GM18498 (cell line): ENCODE data around the gene UNC93A.

Experiments
- ATAC-seq: cut with Tn5 transposase; IDR thresholded peaks from one replicate; pipeline ENCODE4 v1.9.1; 2021; ENCODE audit warnings: mild to moderate bottlenecking, moderate library complexity; ENCODE audit not compliant: unreplicated experiment

UNC93A gene

GRCh38 chr6:167292301-167293087, 1.4 kb downstream of the UNC93A start:
- ATAC-seq: no peak

DNA sequence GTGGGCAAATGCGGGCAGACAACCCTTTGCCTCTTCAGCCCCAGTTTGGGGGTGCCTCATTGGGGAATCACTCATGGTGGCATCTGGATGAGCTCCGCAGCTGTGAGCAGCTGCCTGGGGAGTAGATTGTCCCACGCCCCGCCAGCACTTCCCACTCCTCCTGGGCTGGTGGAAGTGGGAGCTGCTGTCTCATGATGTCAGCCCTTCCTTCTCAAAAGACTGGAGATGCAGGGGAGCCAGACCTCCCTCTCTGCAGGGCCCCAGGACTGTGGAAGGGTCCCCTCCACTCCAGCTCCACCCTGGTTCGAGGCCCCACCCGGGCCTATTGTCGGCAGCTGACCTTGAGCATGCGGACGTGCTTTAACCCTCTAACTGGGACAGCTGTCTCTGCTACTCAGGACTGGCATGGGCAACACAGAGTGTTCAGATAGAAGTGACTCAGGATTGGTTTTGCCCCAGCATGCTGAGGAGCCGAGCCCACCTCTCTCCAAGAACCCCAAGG, 2.0 kb downstream of the UNC93A start:
- no peak for ATAC-seq

GRCh38 chr6:167293590-167294091, 2.5 kb downstream of the UNC93A start:
- ATAC-seq: no peak

DNA sequence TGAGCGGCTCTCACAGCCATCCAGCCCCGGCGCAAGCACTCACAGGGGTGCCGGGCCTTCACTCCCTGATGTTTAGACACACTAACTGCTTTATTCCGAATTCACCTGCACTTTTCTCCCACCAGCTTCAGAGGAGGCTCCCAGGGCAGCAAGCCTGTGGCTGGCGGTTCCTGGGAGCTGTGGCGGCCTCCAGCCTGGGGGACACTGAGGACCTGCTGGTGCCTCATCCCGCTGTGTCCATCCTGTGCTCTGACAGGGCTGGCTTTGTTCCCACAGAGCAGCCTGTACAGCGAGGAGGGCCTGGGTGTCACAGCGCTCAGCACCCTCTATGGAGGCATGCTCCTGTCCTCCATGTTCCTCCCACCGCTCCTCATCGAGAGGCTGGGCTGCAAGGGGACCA, 3.1 kb downstream of the UNC93A start:
- no peak for ATAC-seq

GRCh38 chr6:167294651-167295494, 3.8 kb downstream of the UNC93A start:
- ATAC-seq: no peak

DNA sequence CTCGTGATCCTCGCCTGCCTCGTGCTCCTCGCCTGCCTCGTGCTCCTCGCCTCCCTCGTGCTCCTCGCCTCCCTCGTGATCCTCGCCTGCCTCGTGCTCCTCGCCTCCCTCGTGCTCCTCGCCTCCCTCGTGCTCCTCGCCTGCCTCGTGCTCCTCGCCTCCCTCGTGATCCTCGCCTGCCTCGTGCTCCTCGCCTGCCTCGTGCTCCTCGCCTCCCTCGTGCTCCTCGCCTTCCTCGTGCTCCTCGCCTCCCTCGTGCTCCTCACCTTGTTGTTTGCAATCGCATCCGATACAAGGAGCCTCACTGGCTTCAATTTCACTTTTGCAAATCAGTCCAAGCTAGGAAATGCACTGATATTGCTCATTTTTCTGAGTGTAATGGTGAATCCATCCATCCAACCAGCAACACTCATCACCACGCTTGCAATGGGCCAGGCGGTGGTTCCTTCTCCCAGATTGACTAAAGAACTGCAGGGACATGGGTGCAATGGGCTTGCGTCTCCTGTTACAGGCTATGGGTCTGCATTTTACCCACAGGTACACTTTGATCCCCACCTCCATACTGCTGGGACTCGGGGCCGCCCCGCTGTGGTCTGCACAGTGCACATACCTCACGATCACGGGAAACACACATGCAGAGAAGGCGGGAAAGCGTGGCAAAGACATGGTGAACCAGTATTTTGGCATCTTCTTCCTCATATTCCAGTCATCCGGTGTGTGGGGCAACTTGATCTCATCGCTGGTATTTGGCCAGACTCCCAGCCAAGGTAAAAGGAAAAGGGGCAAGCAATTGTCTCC, 4.6 kb downstream of the UNC93A start:
- ATAC-seq: no peak

- ATAC-seq: no peak
These were observed 5.2 kb downstream of the UNC93A start for GRCh38 chr6:167296293-167296690.

GRCh38 chr6:167296902-167297301, 5.8 kb downstream of the UNC93A start:
- ATAC-seq: no peak

DNA sequence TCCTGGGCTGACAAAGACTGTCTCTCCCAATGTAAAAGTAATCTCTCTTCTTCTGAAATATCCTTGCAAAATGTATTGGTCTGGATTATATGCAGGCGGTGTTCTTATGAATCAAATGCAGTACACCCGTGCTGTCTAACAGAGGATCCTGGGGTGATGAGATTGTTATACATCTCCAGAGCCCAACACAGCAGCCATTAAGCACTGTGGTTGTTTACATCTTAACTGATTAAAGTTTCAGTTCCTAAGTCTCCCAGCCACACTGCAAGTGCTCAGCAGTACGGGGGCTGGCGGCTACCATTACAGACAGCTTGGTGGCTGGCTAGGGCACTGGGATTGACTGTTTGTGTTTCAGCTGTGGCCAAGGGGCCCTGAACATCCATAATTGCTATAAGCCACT, 7.0 kb downstream of the UNC93A start:
- no peak for ATAC-seq

- no peak for ATAC-seq
These were observed 8.7 kb downstream of the UNC93A start for GRCh38 chr6:167299641-167300308.

DNA sequence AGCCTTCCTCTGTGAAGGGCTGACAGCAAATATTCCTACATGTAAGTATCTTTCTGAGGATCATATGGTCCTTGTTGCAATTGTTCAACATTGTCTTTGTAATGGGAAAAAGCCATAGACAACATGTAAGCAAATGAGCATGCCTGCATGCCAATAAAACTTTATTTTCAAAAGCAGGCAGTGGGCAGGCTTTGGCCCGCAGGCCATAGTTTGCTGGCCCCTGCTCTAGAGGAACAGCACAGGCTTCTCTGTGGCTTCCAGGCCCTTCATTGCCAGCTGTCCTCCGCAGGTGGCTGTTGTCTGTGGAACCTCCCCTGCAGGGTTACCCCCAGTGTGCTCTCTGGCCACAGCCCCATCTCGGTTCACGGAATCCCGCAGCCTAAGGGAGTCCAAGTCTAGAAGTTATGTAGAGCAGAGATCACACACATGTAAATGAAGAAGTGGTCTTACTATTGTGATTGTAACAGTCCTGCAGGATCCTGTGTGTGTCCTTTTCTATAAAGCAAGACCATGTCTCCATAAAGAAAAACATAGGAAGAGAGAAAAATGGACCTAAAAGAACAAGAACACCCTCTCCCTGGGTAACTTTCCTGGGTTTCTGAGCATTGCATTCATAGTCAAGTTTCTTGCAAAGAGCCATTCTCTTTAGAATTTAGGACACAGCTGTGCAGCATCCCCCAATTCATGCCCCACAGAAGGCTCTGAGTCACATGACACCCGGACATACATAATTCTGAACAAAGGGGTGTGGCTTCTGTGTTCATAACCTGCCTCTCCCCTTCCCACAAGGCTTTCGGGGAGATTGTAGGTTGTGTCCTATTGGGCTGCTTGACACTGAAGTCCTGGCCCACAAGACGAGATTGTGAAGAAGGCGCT, 10.0 kb downstream of the UNC93A start:
- ATAC-seq: no peak

DNA sequence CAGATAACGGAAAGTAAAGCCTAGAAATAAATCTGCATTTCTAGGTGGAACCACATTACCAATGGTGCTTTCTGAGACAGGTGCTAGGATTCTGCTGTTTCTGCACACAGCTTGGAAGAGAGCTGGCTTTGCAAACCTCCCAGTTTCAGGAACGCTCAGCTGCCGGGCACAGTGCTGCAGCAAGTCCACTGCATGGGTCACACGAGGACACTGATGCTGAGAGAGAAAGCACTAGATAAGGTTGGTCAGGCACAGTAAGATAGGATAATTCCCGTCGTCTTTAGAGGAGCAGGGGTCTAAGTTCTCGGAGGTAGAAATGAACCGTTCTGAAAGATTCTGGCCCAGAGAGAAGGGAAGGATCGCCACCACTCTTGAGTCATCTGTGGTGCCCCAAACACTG, 11.0 kb downstream of the UNC93A start:
- no peak for ATAC-seq

DNA sequence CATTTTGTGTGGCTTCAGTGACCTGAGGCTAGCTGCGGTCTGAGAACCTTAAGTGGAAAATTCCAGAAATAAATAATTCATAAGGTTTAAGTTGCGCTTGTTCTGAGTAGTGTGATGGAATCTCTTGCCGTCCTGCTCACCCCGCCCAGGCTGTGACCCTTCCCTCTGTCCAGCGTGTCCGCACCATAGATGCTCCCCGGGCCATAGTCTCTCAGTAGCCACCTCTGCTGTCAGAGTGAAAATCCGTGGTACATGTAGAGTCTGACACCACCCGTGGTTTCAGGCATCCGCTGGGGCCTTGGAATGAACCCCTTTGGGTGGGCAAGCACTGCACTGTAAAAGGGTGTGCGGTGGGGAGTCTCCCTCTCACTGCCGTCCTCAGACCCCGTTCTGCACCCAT, 11.7 kb downstream of the UNC93A start:
- ATAC-seq: no peak

DNA sequence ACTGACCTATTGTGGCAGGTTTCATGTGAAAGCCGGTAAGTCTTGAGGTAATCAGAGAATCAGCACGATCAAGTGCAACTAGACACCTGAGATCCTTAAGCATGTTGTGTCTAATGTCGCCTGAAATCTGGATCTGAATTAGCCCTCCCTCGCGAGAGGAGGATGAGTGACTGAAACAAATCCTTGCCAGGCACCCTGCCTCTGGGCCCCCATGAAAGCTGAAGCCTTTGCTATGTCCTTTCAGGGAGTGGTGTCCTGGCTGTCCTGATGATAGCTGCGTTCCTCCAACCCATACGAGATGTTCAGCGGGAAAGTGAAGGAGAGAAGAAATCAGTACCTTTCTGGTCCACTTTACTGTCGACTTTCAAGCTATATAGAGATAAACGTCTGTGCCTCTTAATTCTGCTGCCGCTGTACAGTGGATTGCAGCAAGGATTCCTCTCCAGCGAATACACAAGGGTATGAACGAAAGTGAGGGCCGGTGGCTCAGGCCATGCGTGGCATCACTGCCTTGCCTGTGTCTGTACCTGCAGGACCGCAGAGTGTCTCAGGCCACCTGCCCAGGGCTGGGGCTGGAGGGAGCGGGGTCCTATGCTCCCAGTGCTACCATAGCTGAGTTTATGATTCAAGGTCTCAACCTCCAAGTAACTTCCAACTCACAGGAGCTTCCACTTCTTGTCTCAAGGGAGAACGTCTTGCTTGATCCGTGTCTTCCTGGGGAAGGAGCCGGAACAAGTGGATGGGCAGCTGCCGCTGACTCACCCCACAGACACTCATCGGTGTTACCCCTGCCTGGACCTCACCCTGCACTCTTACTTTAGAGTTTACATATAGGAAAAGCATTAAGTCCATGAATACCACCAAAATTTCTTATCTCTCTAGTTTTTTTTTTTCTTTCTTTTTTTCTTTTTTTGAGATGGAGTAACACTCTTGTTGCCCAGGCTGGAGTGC, 12.8 kb downstream of the UNC93A start:
- ATAC-seq: no peak

GRCh38 chr6:167304912-167305311, 13.8 kb downstream of the UNC93A start:
- ATAC-seq: no peak

DNA sequence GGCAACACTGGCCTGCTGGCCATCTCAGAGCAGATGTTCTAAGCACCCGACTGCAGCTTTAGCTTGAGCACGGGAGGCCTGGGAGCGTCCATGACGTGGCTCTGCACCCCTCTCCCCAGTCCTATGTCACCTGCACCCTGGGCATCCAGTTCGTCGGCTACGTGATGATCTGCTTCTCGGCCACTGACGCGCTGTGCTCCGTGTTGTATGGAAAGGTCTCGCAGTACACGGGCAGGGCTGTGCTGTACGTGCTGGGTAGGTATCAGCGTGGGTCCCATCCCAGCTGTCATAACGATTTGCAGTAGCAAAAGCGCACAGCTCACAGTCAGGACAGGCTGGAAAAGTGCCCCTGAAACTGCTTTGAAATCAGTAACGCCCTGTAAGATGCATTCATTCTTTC, 14.7 kb downstream of the UNC93A start:
- ATAC-seq: no peak

DNA sequence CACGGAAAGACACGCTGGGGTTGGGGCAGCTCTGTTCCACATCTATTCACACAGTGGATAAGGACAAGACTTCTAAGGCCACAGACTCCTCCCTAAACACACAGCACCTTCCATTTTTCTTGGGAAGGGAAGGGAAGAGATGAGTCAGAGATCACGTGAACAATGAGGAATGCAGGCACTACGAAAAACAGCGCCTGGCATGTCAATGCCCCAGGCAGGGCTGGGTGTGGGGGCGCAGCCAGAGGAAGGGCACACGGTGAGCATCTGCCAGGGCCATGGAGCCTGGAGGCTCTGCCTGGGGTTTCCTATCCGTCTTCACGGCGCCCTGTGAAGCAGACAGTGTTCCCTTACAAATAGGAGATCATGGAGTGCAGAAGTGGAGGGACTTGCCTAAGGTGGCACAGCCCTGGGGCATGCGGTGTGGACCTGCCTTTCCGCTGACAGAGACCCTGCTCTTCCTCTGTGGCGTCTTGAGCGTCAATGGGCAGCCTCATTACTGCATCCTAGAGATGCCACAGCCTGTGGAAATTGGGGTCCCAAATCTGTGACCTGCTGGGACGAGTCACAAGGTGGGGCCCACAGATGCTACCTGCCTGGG, 15.4 kb downstream of the UNC93A start:
- ATAC-seq: no peak

- ATAC-seq: no peak
These were observed 16.3 kb downstream of the UNC93A start for GRCh38 chr6:167307342-167307955.
